NB4 (cell line): ENCODE results near the gene IPO13.

Experiments
- MYC ChIP-seq: IDR thresholded peaks from 2 replicates; pipeline ENCODE4 v1.6.1; 2011; ENCODE audit warnings: low read depth, low read length
- POLR2A ChIP-seq: IDR thresholded peaks from 2 replicates; pipeline ENCODE4 v1.6.1; 2011; ENCODE audit warnings: mild to moderate bottlenecking; ENCODE audit not compliant: insufficient read length; ENCODE audit errors: extremely low read depth
- TF ChIP-seq, protein P1 (sequence below): IDR thresholded peaks from one replicate; pipeline ENCODE4 v1.5.1; 2012; ENCODE audit warnings: low read depth, low read length

DNA sequence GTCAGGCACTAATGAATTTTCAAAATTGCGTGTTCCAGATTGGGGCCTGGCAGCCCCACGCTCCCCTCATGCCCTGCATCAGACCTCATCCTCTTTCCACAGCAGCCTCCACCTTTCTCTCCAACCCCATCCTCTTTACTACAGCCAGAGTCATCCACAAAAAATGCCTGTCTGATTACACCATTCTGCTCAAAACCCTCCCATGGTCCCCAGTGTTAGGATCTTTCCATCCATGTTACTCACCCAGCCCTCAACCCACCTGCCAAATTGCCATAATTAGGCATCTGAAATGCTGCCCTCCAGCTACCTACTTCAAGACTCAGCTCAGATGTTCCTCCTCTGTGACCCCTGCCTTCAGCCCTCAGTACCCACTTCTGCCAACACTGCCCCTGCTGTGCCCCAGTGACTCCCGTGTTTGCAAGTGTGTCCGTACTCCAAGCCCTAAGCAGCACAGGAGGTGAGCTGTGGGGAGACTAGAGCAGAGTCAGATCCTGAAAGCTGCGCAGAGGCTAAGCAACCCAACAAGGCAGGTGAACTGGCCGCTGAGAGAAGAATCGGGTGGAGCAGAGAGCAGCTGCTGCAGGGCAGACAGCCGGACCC is 13.9 kb upstream of the IPO13 start:
- TF ChIP-seq MYC (no peak), POLR2A (no peak)
- TF ChIP-seq, protein P1, sequence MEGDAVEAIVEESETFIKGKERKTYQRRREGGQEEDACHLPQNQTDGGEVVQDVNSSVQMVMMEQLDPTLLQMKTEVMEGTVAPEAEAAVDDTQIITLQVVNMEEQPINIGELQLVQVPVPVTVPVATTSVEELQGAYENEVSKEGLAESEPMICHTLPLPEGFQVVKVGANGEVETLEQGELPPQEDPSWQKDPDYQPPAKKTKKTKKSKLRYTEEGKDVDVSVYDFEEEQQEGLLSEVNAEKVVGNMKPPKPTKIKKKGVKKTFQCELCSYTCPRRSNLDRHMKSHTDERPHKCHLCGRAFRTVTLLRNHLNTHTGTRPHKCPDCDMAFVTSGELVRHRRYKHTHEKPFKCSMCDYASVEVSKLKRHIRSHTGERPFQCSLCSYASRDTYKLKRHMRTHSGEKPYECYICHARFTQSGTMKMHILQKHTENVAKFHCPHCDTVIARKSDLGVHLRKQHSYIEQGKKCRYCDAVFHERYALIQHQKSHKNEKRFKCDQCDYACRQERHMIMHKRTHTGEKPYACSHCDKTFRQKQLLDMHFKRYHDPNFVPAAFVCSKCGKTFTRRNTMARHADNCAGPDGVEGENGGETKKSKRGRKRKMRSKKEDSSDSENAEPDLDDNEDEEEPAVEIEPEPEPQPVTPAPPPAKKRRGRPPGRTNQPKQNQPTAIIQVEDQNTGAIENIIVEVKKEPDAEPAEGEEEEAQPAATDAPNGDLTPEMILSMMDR, result no peak
